ENCODE measurements around the gene IL17RA. TPM values are rescaled to one million over a fixed set of nuclear protein-coding genes. Genes with fewer than 3 reads are reported as not detected.

The IL17RA gene
- total RNA-seq, 3 donors from 2014 or later (not counting 1 experiment from before 2014, with no cell fraction given) = 22.1 to 42.6 (median 28.7) TPM

- no peaks in the 10 kb centered on the region for H3K9me3 Mint-ChIP-seq
- H3K4me3 ChIP-seq (ENCODE audit: low read length) = no peak overlapping the region
- intact Hi-C loops (cut with micrococcal nuclease) = no loop called here
- no peak for DNase-seq
- WGBS (ENCODE audit: insufficient coverage) = 95% methylated on average over 11 of the region's 11 CpGs
- H3K27ac Mint-ChIP-seq = no peak overlapping the region
- H3K9me3 ChIP-seq (ENCODE audit: control insufficient read depth, insufficient read depth, low read length) = no peaks in the 10 kb centered on the region
- no peaks in the 10 kb centered on the region for H3K4me1 Mint-ChIP-seq
- no peaks in the 10 kb centered on the region for H3K27me3 ChIP-seq (ENCODE audit: control insufficient read depth, insufficient read depth, low read length)
- H3K27me3 Mint-ChIP-seq (ENCODE audit: low read depth in 2 of 2) = no peaks in the 10 kb centered on the region
- peaks cover 31% of the 10 kb centered on the region for H3K36me3 ChIP-seq (ENCODE audit: control insufficient read depth, insufficient read depth, low read length)
- H3K4me1 ChIP-seq (ENCODE audit: control insufficient read depth, insufficient read depth, low read length) = no peaks in the 10 kb centered on the region
- no peak for ATAC-seq
- no peak overlapping the region for H3K4me3 Mint-ChIP-seq
- no peak for TF ChIP-seq CTCF (IDR thresholded peaks at IDR 0.05)
- no peak overlapping the region for H3K27ac ChIP-seq (ENCODE audit: low read length)
- H3K36me3 Mint-ChIP-seq = no peaks in the 10 kb centered on the region
Measured at GRCh38 chr22:17138513-17138912, 53.7 kb downstream of the IL17RA start.

- H3K36me3 ChIP-seq (ENCODE audit: control insufficient read depth, insufficient read depth, low read length) = peaks cover 36% of the 10 kb centered on the region
Measured at GRCh38 chr22:17140022-17140421, 55.2 kb downstream of the IL17RA start.

GRCh38 chr22:17140826-17141766, 56.3 kb downstream of the IL17RA start:
- intact Hi-C loops (cut with micrococcal nuclease) = no loop called here
- Mint-ChIP-seq H3K27ac (no peak overlapping the region), H3K27me3 (ENCODE audit: low read depth in 2 of 2) (no peaks in the 10 kb centered on the region), H3K4me1 (no peaks in the 10 kb centered on the region), H3K4me3 (no peak overlapping the region), H3K9me3 (no peaks in the 10 kb centered on the region), H3K36me3 (no peaks in the 10 kb centered on the region)
- 96% methylated on average over 9 of the region's 9 CpGs for WGBS (ENCODE audit: insufficient coverage)
- Histone ChIP-seq H3K27ac (ENCODE audit: low read length) (no peak overlapping the region), H3K4me3 (ENCODE audit: low read length) (no peak overlapping the region), H3K36me3 (ENCODE audit: control insufficient read depth, insufficient read depth, low read length) (peaks cover 36% of the 10 kb centered on the region), H3K9me3 (ENCODE audit: control insufficient read depth, insufficient read depth, low read length) (no peaks in the 10 kb centered on the region), H3K27me3 (ENCODE audit: control insufficient read depth, insufficient read depth, low read length) (no peaks in the 10 kb centered on the region), H3K4me1 (ENCODE audit: control insufficient read depth, insufficient read depth, low read length) (no peaks in the 10 kb centered on the region)
- TF ChIP-seq CTCF (IDR thresholded peaks at IDR 0.05) = no peak
- no peak for ATAC-seq
- DNase-seq = no peak

More at GRCh38 chr22:17140022-17140421, 55.2 kb downstream of the IL17RA start:
- TF ChIP-seq CTCF (IDR thresholded peaks at IDR 0.05) = no peak
- H3K27ac Mint-ChIP-seq = no peak overlapping the region
- Histone ChIP-seq H3K4me1 (ENCODE audit: control insufficient read depth, insufficient read depth, low read length) (no peaks in the 10 kb centered on the region), H3K27ac (ENCODE audit: low read length) (no peak overlapping the region), H3K27me3 (ENCODE audit: control insufficient read depth, insufficient read depth, low read length) (no peaks in the 10 kb centered on the region), H3K9me3 (ENCODE audit: control insufficient read depth, insufficient read depth, low read length) (no peaks in the 10 kb centered on the region), H3K4me3 (ENCODE audit: low read length) (no peak overlapping the region)
- no peak overlapping the region for H3K4me3 Mint-ChIP-seq
- H3K27me3 Mint-ChIP-seq (ENCODE audit: low read depth in 2 of 2) = no peaks in the 10 kb centered on the region
- WGBS (ENCODE audit: insufficient coverage) = 90% methylated on average over 8 of the region's 8 CpGs
- H3K9me3 Mint-ChIP-seq = no peaks in the 10 kb centered on the region
- intact Hi-C loops (cut with micrococcal nuclease) = no loop called here
- H3K4me1 Mint-ChIP-seq = no peaks in the 10 kb centered on the region
- H3K36me3 Mint-ChIP-seq = no peaks in the 10 kb centered on the region
- DNase-seq (no peak), ATAC-seq (no peak)

Data from natural killer cell (primary cell).